HK-2 (cell line): ENCODE results near the gene CHCHD1.
"Not testable (repeated sequence)": the region's sequence is repeated elsewhere in the genome, so short reads cannot be mapped to it uniquely, and the experiment has no call there.

Experiments
- DNase-seq: peaks from one replicate; pipeline ENCODE4 v3.0.0-alpha.2; 2018; ENCODE audit not compliant: unreplicated experiment

Gene CHCHD1

DNA sequence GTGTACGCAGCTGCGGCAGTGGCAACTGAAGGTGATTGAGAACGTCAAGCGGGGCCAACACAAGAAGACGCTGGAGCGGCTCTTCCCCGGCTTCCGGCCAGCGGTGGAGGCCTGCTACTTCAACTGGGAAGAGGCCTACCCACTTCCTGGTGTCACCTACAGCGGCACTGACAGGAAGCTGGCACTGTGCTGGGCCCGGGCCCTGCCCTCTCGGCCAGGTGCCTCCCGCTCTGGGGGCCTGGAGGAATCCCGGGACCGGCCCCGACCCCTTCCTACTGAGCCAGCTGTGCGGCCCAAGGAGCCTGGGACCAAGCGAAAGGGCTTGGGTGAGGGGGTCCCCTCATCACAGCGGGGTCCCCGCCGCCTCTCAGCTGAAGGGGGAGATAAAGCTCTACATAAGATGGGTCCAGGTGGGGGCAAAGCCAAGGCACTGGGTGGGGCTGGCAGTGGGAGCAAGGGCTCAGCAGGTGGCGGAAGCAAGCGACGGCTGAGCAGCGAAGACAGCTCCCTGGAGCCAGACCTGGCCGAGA lies 10.1 kb downstream of the CHCHD1 start:
- DNase-seq: no peak

DNA sequence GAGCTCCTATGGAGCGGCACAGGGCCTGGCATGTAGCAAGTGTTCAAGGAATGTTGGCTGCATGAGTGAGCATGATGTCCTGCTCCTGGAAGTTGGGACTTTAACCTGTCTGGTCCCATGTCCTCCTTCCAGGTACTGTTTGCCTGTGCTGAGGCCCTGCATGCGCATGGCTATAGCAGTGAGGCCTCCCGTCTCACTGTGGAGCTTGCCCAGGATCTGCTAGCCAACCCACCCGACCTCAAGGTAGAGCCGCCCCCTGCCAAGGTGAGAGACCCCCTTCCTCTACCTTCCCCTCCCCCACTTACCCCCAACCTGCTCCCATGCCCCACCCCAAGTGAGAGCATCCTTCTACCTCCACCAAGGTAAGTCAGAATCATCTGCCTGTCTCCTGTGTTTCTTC lies 11.6 kb downstream of the CHCHD1 start:
- DNase-seq: no peak

DNA sequence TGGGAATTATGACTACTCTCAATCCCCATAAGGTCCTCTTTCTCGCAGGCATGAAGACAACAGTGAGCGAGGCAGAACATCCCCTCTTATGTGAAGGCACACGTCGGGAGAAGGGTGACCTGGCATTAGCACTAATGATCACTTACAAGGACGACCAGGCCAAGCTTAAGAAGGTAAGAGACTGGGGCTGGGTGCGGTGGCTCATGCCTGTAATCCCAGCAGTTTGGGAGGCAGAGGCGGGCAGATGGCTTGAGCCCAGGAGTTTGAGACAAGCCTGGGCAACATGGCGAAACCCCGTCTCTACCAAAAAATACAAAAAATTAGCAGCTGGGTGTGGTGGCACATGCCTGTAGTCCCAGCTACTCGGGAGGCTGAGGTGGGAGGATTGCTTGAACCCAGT lies 13.6 kb downstream of the CHCHD1 start:
- DNase-seq: not testable (repeated sequence)

DNA sequence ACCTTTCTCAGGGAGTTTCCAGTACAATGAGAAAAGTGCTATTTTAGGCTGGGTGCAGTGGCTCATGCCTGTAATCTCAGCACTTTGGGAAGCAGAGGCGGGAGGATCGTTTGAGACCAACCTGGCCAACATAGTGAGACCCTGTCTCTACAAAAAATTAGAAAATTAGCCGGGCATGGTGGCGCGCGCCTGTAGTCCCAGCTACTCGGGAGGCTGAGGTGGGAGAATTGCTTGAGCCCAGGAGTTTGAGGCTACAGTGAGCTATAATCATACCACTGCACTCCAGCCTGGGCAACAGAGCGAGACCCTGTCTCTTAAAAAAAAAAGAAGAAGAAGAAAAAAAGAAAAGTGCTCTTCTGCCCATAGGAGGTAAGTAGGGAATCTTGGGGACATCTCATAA lies 14.2 kb downstream of the CHCHD1 start:
- not testable (repeated sequence) for DNase-seq

DNA sequence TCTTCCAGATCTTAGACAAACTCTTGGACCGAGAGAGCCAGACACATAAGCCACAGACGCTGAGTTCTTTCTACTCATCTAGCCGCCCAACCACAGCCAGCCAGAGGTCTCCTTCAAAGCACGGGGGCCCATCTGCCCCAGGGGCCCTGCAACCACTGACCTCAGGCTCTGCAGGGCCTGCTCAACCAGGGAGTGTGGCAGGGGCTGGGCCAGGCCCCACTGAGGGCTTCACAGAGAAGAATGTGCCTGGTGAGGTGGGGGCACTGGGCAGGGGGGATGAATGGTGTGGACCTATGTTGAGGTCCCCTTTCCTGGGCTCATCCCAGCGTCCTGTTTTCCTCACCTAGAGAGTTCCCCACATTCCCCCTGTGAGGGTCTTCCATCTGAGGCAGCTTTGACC lies 14.9 kb downstream of the CHCHD1 start:
- DNase-seq: no peak

DNA sequence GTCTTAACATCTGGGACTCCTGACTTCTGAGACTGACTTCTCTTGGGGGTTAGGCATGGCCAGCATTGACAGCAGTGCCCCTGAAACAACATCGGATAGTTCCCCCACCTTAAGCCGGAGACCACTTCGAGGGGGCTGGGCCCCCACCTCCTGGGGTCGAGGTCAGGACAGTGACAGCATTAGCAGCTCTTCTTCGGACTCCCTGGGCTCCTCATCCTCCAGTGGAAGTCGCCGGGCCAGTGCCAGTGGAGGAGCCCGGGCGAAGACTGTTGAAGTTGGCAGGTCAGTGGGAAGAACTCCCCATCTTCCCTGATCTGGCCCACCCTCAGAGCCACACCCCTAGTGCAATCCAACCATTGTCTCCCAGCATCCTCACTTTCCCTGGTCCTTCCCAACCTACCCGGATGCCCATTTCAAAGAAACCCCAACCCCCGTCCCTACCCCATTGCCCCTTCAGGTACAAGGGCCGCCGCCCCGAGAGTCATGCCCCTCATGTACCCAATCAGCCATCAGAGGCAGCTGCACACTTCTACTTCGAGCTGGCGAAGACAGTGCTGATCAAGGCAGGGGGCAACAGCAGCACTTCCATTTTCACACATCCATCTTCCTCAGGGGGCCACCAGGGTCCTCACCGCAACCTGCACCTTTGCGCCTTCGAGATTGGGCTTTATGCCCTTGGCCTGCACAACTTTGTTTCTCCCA lies 15.6 kb downstream of the CHCHD1 start:
- no peak for DNase-seq

DNA sequence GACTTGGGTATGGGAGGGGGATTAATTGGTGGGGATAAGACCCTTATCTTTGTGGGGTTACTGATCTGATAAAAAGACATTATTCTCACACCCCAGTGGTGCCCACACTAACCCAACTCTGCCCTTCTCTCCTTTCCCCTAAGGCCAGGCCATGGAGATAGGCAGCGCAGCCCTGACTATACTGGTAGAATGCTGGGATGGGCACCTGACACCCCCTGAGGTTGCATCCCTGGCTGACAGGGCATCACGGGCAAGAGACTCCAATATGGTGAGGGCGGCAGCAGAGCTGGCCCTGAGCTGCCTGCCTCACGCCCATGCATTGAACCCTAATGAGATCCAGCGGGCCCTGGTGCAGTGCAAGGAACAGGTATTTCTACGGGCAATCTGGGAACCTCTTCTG lies 16.2 kb downstream of the CHCHD1 start:
- no peak for DNase-seq

DNA sequence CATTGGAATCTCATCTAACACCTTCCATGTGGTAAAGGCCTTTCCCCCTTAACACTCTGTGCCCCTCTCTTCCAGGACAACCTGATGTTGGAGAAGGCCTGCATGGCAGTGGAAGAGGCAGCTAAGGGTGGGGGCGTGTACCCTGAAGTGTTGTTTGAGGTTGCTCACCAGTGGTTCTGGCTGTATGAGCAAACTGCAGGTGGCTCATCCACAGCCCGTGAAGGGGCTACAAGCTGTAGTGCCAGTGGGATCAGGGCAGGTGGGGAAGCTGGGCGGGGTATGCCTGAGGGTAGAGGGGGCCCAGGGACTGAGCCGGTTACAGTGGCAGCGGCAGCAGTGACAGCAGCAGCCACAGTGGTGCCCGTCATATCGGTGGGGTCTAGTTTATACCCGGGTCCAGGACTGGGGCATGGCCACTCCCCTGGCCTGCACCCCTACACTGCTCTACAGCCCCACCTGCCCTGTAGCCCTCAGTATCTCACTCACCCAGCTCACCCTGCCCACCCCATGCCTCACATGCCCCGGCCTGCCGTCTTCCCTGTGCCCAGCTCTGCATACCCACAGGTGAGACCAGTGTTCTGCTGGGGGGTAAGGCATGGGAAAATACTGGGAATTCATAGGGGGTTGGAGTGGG lies 17.2 kb downstream of the CHCHD1 start:
- no peak for DNase-seq

DNA sequence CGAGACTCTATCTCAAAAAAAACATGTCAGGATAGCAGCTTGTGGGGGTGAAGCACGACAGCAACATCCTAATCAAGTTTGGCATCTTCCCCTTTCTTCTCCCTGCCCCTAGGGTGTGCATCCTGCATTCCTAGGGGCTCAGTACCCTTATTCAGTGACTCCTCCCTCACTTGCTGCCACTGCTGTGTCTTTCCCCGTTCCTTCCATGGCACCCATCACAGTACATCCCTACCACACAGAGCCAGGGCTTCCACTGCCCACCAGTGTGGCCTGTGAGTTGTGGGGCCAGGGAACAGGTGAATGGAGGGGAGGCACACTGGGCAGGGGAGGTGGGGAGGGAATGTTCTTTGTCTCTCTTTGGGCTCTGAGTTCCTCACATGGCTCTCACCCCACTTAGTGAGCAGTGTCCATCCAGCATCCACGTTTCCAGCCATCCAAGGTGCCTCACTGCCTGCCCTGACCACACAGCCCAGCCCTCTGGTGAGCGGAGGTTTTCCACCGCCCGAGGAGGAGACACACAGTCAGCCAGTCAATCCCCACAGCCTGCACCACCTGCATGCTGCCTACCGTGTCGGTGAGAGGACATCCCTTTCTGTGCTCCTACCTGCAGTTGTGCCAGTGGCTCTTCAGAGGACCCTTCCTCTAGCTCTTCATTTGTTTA lies 18.2 kb downstream of the CHCHD1 start:
- no peak for DNase-seq

DNA sequence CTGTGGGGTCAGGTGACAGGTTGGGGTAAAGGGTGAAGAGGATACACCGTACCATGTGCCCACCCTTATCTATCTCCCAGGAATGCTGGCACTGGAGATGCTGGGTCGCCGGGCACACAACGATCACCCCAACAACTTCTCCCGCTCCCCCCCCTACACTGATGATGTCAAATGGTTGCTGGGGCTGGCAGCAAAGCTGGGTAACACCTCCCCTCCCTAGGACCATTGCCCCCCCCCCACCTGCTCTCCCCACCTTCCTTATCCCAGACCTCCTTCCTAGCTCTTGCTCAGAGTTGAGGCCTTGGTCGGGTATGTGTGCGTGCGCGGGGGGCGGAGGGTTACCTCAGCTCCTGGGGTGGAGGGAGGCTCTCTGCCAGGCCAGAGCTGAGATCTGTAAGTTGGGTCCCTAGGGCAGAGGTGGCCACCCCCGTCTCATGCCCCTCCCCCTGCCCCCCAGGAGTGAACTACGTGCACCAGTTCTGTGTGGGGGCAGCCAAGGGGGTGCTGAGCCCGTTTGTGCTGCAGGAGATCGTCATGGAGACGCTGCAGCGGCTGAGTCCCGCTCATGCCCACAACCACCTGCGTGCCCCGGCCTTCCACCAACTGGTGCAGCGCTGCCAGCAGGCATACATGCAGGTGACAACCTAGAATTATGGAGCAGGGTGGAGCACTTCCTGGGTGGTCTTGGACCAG lies 18.9 kb downstream of the CHCHD1 start:
- no peak for DNase-seq

DNA sequence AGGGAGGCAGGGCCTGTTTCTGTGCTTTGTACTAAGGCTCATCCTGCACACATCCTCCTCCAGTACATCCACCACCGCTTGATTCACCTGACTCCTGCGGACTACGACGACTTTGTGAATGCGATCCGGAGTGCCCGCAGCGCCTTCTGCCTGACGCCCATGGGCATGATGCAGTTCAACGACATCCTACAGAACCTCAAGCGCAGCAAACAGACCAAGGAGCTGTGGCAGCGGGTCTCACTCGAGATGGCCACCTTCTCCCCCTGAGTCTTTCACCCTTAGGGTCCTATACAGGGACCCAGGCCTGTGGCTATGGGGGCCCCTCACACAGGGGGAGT lies 19.4 kb downstream of the CHCHD1 start:
- DNase-seq: no peak

DNA sequence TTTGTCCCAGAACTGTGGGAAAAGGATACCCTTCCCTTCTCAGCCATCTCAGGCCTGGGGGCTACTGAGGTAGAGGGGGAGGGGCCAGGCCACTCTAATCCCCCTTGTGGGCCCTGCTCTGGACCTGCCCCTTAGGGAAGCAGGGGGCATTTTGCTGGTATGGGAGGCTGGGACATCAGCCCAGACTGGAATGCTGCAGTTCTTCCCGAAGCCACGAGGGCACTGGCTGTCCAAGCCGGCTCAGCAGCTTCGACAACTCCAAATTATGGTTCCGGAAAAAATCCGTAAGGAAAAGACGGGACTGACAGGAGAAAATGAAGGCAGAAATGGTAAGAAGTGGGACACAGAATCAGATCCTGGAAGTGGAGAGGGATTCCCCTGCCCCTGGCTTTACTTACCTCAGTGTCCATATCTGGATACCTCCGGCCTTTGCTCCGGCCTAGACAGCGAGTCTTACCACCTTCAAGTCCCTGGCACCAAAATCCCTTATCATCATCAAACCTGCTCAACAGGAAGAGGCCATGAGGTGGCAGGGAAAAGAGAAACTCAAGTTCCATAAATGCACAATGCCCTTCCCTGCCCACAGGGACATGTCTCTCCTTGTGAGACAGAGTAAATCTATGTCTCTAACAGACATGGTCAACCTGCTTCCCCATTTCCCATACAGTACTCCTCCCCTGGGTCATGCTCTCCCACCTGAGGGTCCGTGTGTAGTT lies 20.6 kb downstream of the CHCHD1 start:
- DNase-seq: no peak

DNA sequence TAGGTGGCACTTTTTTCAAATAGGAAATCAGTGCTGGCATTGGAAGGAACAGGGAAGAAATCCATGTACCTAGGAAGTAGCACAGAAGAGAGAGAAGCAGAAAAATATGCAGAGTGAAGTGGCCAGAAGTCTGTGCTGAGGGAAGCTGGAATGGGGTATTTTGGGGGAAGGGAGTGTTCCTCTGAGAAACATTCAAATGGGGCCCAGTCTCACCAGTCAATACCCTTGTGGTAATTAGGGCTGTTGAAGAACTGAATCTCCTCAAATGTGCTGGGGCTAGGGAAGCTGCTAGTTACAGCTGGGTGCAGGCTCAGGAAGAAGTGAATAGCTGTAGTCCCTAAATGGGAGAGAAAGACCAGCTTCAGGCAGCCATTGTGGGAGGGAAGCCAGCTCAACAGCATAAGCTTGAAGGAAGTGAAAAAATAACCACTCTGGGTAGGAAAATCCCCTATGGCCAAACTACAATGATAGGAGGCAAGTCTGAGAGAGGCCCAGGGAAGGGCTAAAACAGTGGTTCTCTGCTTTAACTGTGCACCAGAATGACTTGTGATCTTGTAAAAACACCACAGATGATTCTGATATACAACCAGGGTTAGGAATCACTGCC lies 21.9 kb downstream of the CHCHD1 start:
- no peak for DNase-seq

DNA sequence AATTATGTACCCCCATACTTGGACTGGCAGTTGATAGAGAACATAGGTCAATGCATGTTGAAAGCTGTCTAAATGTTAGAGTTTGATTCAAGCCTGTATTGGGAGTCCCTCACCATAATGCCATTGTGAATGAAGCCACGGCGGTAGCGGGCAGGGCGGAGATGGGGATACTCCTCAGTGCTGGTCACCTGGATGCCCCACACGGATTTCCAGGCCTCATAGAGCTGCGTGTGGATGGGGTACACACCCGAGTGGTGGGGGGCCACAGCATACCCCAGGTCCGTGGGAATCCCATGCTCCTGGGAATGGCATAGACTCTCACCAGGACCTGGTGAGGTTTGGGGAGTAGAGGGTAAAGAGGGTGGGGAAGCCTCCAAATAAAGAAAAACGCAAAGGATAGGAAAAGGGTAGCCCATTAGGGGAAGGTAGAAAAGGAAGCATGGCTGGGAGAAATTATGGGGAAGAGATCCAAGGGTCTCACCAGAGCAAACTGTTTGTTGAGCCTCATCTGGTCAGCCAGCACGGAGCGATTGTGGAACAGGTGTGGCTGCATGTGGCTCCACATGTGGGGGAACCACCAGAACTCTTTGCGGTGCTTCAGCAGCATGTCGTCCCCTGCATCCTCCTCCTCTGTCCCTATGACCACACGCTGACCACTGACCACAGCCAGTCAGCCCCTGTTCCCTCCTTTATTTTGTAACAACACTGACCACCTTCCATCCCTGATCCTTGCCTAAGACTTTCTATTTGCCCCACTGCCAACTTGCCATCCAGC lies 24.5 kb downstream of the CHCHD1 start:
- no peak for DNase-seq

DNA sequence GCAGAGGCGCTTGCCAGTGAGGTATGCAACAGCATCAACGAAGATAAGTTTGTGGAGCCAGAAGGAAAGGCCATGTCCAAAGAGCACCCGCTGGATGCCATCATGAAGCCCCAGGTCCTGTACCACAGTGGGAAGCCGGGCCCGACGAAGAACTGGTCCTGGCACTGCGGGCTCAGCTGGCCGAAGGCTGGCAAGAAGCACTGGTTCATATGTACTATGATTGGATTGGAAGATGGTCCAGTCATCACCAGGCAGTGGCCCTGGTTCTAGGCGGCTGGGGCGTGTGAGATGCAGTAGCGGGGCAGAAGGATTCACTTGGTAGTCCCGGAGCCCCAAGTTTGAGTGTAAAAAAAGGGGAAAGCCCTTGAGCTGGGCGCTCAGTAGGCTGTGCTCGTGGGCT lies 25.6 kb downstream of the CHCHD1 start:
- no peak for DNase-seq

DNA sequence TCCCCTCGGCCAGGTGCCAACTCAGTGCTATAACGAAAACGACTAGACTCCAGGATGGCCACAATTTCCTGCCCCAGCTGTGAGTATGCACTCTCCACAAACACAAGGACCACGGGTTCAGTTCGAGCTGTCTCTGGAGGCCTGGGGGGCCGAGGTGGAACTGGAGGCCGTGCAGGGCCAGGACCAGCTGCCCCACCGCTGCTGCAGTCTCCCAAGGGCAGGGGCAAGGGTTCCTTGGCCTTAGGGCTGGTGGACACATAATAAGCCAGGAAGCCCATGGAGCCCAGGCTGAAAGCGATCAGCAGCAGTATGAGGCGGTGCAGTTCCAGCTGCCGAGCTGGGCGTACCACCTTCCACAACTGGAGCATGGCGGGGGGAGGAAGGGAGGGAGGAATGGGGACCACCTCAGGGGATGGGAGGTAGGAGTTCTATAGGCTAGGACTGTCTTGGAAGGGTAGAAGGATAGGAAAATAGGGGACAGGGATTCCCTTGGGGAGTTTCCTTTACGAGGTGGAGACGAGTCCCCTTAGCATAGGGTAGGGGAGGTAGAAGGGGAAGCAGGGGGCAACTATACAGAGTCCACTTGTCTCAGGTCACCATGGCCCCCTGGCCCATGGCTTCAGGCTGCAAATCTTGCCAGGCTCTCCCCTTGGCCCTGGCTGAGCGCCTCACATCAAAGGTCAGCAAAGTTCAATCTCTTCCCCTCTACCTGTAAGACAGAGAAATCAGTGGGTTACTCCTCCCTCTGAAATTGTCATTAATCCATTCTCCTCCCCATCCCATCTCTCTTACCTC lies 26.4 kb downstream of the CHCHD1 start:
- no peak for DNase-seq

DNA sequence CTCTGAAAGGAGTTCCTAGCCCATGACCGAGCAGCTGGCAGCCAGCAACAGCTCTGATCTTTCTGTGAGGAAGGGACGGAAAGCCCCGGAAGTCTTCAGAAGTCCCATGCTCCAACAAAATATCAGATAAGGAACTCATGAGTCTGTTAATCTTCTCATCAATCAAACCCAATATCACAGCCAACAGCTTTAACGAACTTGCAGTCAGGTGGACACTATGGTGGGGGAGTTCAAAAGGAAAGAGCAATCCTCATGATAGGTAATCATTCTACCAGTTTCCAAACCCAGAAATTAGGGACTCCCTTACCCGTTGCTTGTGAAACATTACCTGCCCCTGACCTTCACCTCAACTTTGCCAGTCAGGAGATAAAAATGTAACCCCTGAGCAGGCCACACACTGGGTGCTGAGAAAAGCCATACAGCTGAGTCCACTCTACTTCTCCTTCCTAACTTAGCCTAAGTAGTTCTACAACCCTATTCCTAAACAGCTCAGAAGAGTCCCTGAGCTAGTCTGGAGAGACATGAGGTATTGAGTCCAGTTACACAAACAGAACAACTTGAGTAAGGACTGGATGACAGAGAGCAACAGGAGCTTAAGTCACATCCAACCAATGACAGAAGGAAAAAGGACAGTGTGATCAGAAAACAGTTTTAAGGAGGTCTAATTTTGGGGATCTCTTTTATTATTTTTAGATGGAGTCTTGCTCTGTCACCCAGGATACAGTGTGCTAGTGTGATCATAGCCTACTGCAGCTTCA lies 27.4 kb downstream of the CHCHD1 start:
- DNase-seq: no peak

DNA sequence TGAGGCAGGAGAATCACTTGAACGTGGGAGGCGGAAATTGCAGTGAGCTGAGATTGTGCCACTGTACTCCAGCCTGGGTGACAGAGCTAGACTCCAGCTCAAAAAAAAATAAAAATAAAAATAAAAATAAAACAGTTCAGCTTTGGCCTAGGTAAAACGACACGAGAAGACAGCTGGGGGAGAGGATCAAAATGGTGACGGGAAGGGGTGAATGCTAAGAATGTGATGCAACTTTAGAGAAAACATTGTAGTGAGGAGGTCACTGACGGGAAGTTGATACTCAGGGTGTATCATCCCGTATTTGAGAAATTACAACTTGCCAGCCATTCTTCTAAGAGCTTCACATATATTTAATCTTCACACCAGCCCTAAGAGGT lies 28.5 kb downstream of the CHCHD1 start:
- no peak for DNase-seq
